Fibroblast of the aortic adventitia (primary cell): ENCODE data around the gene CCDC24. TPM values are rescaled to one million over a fixed set of nuclear protein-coding genes. Genes with fewer than 3 reads are reported as not detected.

Source experiments
- DNase-seq: peaks from one replicate; pipeline ENCODE4 v3.0.0-alpha.2; 2010; ENCODE audit warnings: low read depth
- H3K4me3 ChIP-seq: 2 replicates; pipeline ENCODE4 v1.5.1; 2011; ENCODE audit warnings: low read depth, mild to moderate bottlenecking, control low read depth, low read length, moderate library complexity
- total RNA-seq: library from RNA; depleted of rRNA; stranded (reverse); fragments of >200 nt; gene quantifications from 2 replicates; pipeline ENCODE4 v1.2.3, GENCODE V29; 2012; ENCODE audit warnings: low replicate concordance
- TF ChIP-seq, protein P1 (sequence below): IDR thresholded peaks from 2 replicates; pipeline ENCODE4 v1.5.1; 2011; ENCODE audit warnings: mild to moderate bottlenecking, low read length, control low read depth, inconsistent platforms; ENCODE audit not compliant: insufficient read depth

The CCDC24 gene
- total RNA-seq, 1 donor, result 2.6 TPM

DNA sequence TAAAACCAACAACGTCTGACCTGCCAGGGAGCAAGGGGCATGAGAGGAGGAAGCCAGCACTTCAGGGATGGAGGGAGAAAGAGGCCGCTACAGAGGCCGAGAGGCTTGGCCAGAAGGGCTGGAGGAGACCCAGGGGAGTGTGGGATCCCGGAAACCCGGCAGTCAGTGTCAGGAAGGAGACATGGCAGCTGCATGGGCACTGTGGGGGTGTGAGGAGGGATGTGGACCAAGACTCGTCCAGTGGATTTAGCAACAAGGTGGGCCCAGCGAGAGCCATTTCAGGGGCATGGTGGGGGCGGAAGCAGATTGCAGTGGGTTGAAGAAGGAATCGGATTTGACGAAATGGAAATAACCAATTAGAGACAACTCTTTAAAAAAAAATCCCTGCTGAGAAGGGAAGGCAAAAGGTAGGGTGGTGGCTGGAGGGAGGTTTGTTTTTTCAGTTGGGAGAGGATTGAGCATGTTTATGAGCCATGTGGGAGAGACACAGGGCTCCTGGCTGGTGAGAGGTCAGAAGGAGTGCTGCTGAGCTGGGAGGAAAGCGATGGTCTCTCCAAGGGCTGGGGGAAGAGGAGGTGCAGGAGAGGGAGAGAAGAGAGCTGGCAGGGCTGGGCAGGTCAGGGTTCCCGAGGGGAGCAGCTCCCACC, 8.0 kb upstream of the CCDC24 start:
- TF ChIP-seq, protein P1, sequence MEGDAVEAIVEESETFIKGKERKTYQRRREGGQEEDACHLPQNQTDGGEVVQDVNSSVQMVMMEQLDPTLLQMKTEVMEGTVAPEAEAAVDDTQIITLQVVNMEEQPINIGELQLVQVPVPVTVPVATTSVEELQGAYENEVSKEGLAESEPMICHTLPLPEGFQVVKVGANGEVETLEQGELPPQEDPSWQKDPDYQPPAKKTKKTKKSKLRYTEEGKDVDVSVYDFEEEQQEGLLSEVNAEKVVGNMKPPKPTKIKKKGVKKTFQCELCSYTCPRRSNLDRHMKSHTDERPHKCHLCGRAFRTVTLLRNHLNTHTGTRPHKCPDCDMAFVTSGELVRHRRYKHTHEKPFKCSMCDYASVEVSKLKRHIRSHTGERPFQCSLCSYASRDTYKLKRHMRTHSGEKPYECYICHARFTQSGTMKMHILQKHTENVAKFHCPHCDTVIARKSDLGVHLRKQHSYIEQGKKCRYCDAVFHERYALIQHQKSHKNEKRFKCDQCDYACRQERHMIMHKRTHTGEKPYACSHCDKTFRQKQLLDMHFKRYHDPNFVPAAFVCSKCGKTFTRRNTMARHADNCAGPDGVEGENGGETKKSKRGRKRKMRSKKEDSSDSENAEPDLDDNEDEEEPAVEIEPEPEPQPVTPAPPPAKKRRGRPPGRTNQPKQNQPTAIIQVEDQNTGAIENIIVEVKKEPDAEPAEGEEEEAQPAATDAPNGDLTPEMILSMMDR, result no peak
- no peak overlapping the region for H3K4me3 ChIP-seq
- no peak for DNase-seq

DNA sequence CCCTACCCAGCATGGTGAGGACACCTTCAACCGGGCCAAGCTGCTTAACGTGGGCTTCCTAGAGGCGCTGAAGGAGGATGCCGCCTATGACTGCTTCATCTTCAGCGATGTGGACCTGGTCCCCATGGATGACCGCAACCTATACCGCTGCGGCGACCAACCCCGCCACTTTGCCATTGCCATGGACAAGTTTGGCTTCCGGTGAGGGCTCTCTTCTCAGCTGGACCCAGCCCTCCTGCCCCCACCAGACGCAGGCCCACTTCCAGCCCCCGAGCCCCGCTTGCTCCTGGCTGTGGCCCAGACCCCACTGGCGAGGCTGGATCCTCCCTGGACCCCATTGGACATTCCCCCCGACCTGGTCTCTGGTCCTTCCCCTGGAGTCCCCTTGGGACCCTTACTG, 6.5 kb upstream of the CCDC24 start:
- TF ChIP-seq, protein P1, result no peak
- H3K4me3 ChIP-seq, result no peak overlapping the region
- DNase-seq, result no peak

DNA sequence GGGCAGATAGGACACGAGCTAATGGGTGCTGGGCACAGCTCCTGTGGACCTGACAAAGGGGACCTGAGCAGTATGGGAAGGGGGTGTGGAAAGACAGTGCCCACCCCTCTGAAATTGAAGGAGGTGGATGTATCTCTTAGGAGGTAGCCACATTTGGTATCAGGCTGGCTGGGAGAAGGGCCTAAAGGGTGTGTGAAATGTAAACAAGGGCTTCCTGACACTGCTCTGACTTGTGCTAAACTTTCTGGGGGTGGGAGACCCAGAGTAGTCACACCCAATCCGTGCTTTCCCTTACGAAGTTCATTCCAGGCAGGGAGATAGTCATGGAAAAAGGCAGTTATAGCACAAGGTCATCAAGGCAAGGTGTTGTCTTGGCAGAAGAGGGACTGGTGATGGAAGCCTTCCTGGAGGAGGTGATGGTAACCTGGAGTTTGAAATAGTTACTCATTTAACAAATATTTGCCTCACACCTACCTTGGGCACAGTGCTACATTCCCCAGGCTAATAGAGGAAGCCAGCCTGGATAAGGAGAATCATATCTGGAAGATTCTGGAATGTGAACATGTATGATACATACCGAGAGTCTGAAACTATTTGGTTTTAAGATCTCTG, 5.3 kb upstream of the CCDC24 start:
- no peak overlapping the region for H3K4me3 ChIP-seq
- DNase-seq, result no peak
- TF ChIP-seq, protein P1, result no peak

DNA sequence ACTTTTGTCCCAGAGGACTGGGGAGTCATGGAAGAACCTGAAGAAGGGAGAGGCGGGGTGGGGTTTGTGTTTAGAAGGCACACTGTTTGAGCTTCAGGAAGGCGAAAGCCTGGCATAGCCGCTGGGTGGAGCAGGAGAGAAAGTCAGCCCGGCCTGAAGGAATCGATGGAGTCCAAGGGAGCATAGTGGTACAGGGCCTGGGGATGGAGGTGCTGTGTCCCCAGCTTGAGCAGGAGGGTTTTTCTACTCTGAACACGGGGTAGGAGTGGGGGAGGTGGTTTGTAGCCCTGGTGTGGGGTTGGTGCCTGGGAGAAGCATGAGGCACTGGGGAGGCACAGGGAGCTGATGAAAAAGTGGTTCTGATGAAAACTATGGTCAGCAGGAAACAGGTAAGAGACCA, 4.7 kb upstream of the CCDC24 start:
- H3K4me3 ChIP-seq, result no peak overlapping the region
- DNase-seq, result no peak
- TF ChIP-seq, protein P1, result no peak

DNA sequence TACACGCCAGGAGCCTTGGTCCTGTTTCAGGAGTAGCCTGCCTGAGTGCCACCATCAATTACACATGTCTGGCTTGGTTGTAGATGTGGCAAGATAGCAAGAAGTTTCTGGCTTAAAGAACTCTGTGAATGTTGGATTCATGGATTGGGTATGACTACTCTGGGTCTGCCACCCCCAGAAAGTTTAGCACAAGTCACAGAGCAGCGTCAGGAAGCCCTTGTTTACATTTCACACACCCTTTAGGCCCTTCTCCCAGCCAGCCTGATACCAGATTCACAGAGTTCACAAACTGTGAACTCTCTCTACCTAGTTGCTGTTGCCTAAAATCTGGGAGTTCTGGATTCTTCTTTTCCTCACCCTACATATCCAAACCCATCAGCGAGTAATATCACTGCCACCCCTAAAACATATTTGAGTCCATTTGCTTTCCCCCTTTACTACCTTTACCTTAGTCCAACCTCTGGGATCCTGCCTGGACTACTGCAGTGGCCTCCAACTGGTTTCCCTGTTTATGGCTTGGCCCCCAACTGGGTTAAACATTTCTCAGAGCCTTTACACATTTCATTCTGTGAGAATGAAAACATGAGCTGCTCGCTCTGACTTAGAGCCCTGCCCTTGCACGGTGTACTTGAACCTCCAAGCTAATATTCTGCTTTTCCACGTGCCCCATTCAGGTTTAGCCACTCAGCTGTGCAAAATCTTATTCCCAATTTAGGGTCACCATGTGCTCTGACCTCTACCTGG, 4.1 kb upstream of the CCDC24 start:
- no peak overlapping the region for H3K4me3 ChIP-seq
- TF ChIP-seq, protein P1, result no peak
- DNase-seq, result no peak

DNA sequence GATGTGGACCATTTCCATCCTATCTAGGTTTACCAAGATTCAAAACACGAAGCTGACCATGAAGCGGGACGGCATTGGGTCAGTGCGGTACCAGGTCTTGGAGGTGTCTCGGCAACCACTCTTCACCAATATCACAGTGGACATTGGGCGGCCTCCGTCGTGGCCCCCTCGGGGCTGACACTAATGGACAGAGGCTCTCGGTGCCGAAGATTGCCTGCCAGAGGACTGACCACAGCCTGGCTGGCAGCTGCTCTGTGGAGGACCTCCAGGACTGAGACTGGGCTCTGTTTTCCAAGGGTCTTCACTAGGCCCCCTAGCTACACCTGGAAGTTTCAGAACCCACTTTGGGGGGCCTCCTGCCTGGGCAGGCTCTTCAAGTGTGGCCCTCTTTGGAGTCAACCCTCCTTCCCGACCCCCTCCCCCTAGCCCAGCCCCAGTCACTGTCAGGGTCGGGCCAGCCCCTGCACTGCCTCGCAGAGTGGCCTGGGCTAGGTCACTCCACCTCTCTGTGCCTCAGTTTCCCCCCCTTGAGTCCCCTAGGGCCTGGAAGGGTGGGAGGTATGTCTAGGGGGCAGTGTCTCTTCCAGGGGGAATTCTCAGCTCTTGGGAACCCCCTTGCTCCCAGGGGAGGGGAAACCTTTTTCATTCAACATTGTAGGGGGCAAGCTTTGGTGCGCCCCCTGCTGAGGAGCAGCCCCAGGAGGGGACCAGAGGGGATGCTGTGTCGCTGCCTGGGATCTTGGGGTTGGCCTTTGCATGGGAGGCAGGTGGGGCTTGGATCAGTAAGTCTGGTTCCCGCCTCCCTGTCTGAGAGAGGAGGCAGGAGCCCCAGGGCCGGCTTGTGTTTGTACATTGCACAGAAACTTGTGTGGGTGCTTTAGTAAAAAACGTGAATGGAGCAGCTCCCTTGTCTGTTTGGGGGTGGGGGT, 864 bp upstream of the CCDC24 start:
- TF ChIP-seq, protein P1, result no peak
- peak overlapping the region; percentile 75 for H3K4me3 ChIP-seq
- no peak for DNase-seq
